Neural cell (in vitro differentiated cells): Measurements from ENCODE around the gene PRM1. TPM values are rescaled to one million over a fixed set of nuclear protein-coding genes. Genes with fewer than 3 reads are reported as not detected.

Experiments
- H2AFZ ChIP-seq: fragments of 200-600, 300-800 bp; sonication (generic), shearing (Covaris generic); 2 replicates; pipeline ENCODE4 v1.6.0; 2014; ENCODE audit warnings: low read depth, mild to moderate bottlenecking, antibody characterized with exemption, low read length, moderate library complexity
- H3F3A ChIP-seq: fragments of 200-600 bp; shearing (Covaris generic); 2 replicates; pipeline ENCODE4 v1.6.1; 2016; ENCODE audit warnings: mild to moderate bottlenecking, moderate library complexity, mixed read lengths, antibody characterized with exemption, low read length; ENCODE audit not compliant: insufficient read depth, poor library complexity, severe bottlenecking
- H3K27ac ChIP-seq: fragments of 200-600, 300-800 bp; sonication (generic), shearing (Covaris generic); 2 replicates; pipeline ENCODE4 v1.5.1; 2014; ENCODE audit warnings: mild to moderate bottlenecking, low read length, moderate library complexity
- H3K27me3 ChIP-seq: fragments of 300-800, 200-600 bp; sonication (generic), shearing (Covaris generic); 2 replicates; pipeline ENCODE4 v1.6.0; 2014; ENCODE audit warnings: mild to moderate bottlenecking, low read depth, low read length, moderate library complexity; ENCODE audit not compliant: insufficient read depth
- H3K36me3 ChIP-seq: fragments of 300-800, 200-600 bp; sonication (generic), shearing (Covaris generic); 2 replicates; pipeline ENCODE4 v1.5.1; 2014; ENCODE audit warnings: mild to moderate bottlenecking, antibody characterized with exemption, low read length, moderate library complexity; ENCODE audit not compliant: insufficient read depth
- H3K4me2 ChIP-seq: fragments of 300-800, 200-600 bp; sonication (generic), shearing (Covaris generic); 2 replicates; pipeline ENCODE4 v1.6.0; 2014; ENCODE audit warnings: mild to moderate bottlenecking, low read length
- H3K4me3 ChIP-seq: fragments of 300-800, 200-600 bp; sonication (generic), shearing (Covaris generic); 2 replicates; pipeline ENCODE4 v1.5.1; 2014; ENCODE audit warnings: mild to moderate bottlenecking, low read length, moderate library complexity
- H3K79me2 ChIP-seq: fragments of 200-600 bp; shearing (Covaris generic); replicated peaks from 2 replicates; pipeline ENCODE4 v1.6.0; 2014; ENCODE audit warnings: mild to moderate bottlenecking, low read length, moderate library complexity; ENCODE audit not compliant: insufficient read depth
- H3K9ac ChIP-seq: fragments of 300-800, 200-600 bp; sonication (generic), shearing (Covaris generic); 2 replicates; pipeline ENCODE4 v1.6.1; 2016; ENCODE audit warnings: mild to moderate bottlenecking, low read length, mixed read lengths
- H3K9me2 ChIP-seq: fragments of 200-600 bp; shearing (Covaris generic); 2 replicates; pipeline ENCODE4 v1.6.1; 2016; ENCODE audit warnings: mild to moderate bottlenecking, low read length, mixed read lengths; ENCODE audit not compliant: insufficient read depth
- H3K9me3 ChIP-seq: fragments of 200-600, 300-800 bp; sonication (generic), shearing (Covaris generic); 2 replicates; pipeline ENCODE4 v1.6.1; 2016; ENCODE audit warnings: mild to moderate bottlenecking, mixed run types, low read length, moderate library complexity, mixed read lengths
- H4K20me1 ChIP-seq: fragments of 200-600 bp; shearing (Covaris generic); 2 replicates; pipeline ENCODE4 v1.6.1; 2016; ENCODE audit warnings: mild to moderate bottlenecking, mixed run types; ENCODE audit not compliant: insufficient read depth
- CTCF ChIP-seq: fragments of 450-650 bp; IDR thresholded peaks from 2 replicates; pipeline ENCODE4 v1.5.1; 2014; ENCODE audit warnings: antibody characterized with exemption, mild to moderate bottlenecking, moderate library complexity; ENCODE audit not compliant: poor library complexity, severe bottlenecking
- EP300 ChIP-seq: fragments of 450-650 bp; conservative IDR thresholded peaks from 2 replicates; pipeline ENCODE4 v1.6.1; 2014; ENCODE audit warnings: antibody characterized with exemption, mild to moderate bottlenecking, moderate library complexity; ENCODE audit not compliant: poor library complexity, severe bottlenecking
- EZH2 ChIP-seq: fragments of 200-600, 300-800 bp; shearing (Covaris generic), sonication (generic); IDR thresholded peaks from 2 replicates; pipeline ENCODE4 v1.6.1; 2014; ENCODE audit warnings: antibody characterized with exemption, low read length, borderline replicate concordance, mild to moderate bottlenecking; ENCODE audit not compliant: insufficient read depth, poor library complexity, severe bottlenecking
- MXI1 ChIP-seq: fragments of 450-650 bp; conservative IDR thresholded peaks from 2 replicates; pipeline ENCODE4 v1.6.1; 2014; ENCODE audit warnings: antibody characterized with exemption, mild to moderate bottlenecking; ENCODE audit not compliant: poor library complexity, severe bottlenecking
- POLR2AphosphoS5 ChIP-seq: IDR thresholded peaks from 2 replicates; pipeline ENCODE4 v1.6.1; 2012
- RAD21 ChIP-seq: fragments of 450-650 bp; conservative IDR thresholded peaks from 2 replicates; pipeline ENCODE4 v1.6.1; 2014; ENCODE audit warnings: antibody characterized with exemption, mild to moderate bottlenecking, moderate library complexity
- REST ChIP-seq: IDR thresholded peaks from 2 replicates; pipeline ENCODE4 v1.6.1; 2012; ENCODE audit warnings: borderline replicate concordance
- SMC3 ChIP-seq: fragments of 450-650 bp; conservative IDR thresholded peaks from 2 replicates; pipeline ENCODE4 v1.6.1; 2014; ENCODE audit warnings: antibody characterized with exemption, mild to moderate bottlenecking, moderate library complexity; ENCODE audit not compliant: poor library complexity
- TAF1 ChIP-seq: IDR thresholded peaks from 2 replicates; pipeline ENCODE4 v1.6.1; 2012; ENCODE audit warnings: low read depth
- polyA plus RNA-seq: library from polyadenylated mRNA; depleted of rRNA; stranded (reverse); fragments of >200 nt; gene quantifications from 2 replicates; pipeline ENCODE4 v1.2.3, GENCODE V29; 2014

PRM1 gene
- polyA plus RNA-seq, 1 donor from 2014 or later, result not detected

DNA sequence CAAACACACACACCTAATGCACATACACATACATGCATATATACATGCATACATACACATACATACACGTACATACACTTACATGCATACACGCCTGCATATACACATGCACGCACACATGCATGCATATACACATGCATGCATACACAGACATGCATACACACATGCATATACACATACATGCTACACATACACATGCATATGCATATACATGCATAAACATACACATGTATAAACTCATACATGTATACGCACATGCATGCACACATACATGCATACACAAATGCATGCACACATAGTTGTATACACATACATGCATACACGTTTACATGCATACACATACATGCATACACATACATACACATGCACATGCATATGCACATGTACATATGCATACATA is 40.5 kb upstream of the PRM1 start:
- Histone ChIP-seq H3K79me2 (no peaks in the 10 kb centered on the region), H3K9ac (no peak overlapping the region), H3F3A (no peaks in the 10 kb centered on the region), H2AFZ (no peak overlapping the region), H3K4me2 (no peak overlapping the region), H3K27ac (no peak overlapping the region), H3K27me3 (no peaks in the 10 kb centered on the region), H4K20me1 (no peaks in the 10 kb centered on the region), H3K4me3 (no peak overlapping the region), H3K36me3 (no peaks in the 10 kb centered on the region), H3K9me2 (no peaks in the 10 kb centered on the region), H3K9me3 (no peaks in the 10 kb centered on the region)
- TF ChIP-seq MXI1, result no peak
- TF ChIP-seq TAF1, result no peak
- TF ChIP-seq POLR2AphosphoS5, result no peak
- TF ChIP-seq CTCF, result no peak
- no peak for TF ChIP-seq SMC3
- no peak for TF ChIP-seq RAD21
- no peak for TF ChIP-seq EZH2
- no peak for TF ChIP-seq EP300
- no peak for TF ChIP-seq REST

DNA sequence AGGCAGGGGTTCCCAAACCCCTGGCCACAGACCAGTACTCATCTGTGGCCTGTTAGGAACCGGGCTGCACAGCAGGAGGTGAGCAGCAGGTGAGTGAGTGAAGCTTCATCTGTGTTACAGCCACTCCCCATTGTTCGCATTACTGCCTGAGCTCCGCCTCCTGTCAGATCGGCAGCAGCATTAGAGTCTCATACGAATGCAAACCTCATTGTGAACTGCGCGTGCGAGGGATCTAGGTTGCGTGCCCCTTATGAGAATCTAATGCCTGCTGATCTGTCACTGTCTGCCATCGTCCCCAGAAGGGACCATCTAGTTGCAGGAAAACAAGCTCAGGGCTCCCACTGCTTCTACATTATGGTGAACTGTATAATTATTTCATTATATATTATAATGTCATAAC is 39.0 kb upstream of the PRM1 start:
- H3K9ac ChIP-seq, result no peak overlapping the region
- H3K27ac ChIP-seq, result no peak overlapping the region
- H3K27me3 ChIP-seq, result no peaks in the 10 kb centered on the region
- TF ChIP-seq REST (no peak), SMC3 (no peak), CTCF (no peak), RAD21 (no peak), EP300 (no peak), TAF1 (no peak), POLR2AphosphoS5 (no peak), EZH2 (no peak), MXI1 (no peak)
- H3K79me2 ChIP-seq, result no peaks in the 10 kb centered on the region
- H2AFZ ChIP-seq, result no peak overlapping the region
- no peak overlapping the region for H3K4me3 ChIP-seq
- H3K36me3 ChIP-seq, result no peaks in the 10 kb centered on the region
- no peaks in the 10 kb centered on the region for H4K20me1 ChIP-seq
- no peaks in the 10 kb centered on the region for H3K9me3 ChIP-seq
- no peaks in the 10 kb centered on the region for H3F3A ChIP-seq
- H3K4me2 ChIP-seq, result no peak overlapping the region
- H3K9me2 ChIP-seq, result no peaks in the 10 kb centered on the region
